COLO829 (cell line): ENCODE results near the gene PPP1R16B.
"Not testable (repeated sequence)": the region's sequence is repeated elsewhere in the genome, so short reads cannot be mapped to it uniquely, and the experiment has no call there.

Source experiments
- DNase-seq: peaks from one replicate; pipeline ENCODE4 v3.0.0; 2012; ENCODE audit warnings: low spot score

The PPP1R16B gene

DNA sequence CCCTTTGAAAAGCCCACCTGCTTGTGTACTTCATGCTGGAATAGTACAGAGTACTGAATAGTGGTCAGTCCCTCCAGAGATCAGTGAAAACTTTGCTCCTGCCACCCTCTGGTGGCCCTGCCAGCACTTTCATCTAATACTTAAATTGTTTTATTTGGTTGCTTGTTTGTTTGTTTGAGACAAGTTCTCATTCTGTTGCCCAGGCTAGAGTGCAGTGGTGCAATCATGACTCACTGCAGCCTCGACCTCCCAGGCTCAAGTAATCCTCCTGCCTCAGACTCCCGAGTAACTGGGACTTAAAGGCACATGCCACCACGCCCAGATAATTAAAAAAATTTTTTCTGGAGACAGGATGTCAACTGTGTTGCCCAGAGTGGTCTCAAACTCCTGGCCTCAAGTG is 129.8 kb downstream of the PPP1R16B start:
- DNase-seq = no peak

DNA sequence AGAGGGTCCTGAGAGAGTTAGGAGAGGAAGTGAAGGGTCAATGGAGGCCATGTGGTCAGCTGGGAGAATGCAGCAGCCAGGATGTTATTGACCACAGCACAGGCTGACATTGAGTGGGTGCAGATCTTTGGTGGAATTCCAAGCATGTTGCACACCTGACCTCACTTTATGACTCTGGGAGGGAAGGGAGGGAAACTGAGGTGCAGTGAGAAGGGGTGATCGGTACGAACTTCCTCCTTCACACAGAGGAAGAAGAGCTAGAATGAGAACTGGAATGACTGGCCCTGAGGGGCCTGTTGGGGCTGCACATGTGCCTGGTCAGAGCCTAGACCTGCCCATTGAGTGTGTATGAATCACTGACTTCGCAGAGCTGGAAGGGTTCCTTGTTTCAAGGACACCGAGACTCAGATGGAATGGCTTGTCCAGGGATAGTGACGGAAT is 130.5 kb downstream of the PPP1R16B start:
- no peak for DNase-seq

DNA sequence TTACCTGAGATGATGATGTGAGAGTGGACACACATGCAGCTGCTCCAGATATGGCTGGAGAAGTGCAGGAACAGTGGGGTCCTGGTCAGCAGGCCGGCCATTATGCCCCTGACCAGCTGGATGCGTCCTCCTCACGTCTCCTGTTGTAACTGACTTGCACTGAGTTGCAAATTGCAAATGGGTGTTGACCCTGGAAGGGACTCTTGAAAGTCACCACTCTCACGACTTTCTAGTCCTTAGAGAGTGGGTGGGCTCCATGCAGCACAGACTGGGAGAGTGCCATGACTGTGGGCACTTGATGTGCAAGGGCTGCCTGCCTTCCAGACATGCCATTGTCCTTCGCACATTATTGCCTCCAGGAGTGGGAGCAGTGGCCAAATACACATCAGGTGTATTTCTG is 131.5 kb downstream of the PPP1R16B start:
- no peak for DNase-seq

DNA sequence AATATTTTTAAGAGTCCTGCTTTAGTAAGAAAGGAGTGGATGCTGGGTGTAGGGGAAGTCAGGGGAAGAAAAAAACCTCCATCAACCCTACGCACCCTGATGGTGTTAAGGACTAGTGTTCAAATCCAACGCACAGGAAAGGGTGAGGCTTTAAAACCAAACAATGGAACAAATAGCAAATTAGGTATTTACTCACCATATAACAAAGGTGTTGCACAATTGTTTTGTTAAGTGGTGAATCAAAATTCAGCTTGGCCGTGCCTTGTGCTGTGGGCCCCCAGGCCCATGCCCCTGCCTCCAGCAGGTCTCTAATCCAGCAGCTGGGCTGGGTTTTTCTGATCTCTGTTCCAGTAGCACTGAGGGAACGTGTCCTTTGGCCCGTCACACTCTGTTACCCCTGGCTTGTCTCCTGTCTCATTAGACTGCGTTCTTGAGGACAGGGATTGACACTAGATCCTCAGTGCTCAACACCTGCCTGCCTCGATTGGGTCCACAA is 132.5 kb downstream of the PPP1R16B start:
- DNase-seq = no peak

- DNase-seq = no peak
These were observed 134.2 kb downstream of the PPP1R16B start for GRCh38 chr20:38939686-38940085.

GRCh38 chr20:38940644-38941043 is 135.1 kb downstream of the PPP1R16B start:
- no peak for DNase-seq

GRCh38 chr20:38941726-38942389 is 136.4 kb downstream of the PPP1R16B start:
- no peak for DNase-seq

- no peak for DNase-seq
These were observed 139.5 kb downstream of the PPP1R16B start for GRCh38 chr20:38945012-38945411.

GRCh38 chr20:38946836-38947235 is 141.3 kb downstream of the PPP1R16B start:
- no peak for DNase-seq

- DNase-seq = no peak
These were observed 142.4 kb downstream of the PPP1R16B start for GRCh38 chr20:38947931-38948362.

DNA sequence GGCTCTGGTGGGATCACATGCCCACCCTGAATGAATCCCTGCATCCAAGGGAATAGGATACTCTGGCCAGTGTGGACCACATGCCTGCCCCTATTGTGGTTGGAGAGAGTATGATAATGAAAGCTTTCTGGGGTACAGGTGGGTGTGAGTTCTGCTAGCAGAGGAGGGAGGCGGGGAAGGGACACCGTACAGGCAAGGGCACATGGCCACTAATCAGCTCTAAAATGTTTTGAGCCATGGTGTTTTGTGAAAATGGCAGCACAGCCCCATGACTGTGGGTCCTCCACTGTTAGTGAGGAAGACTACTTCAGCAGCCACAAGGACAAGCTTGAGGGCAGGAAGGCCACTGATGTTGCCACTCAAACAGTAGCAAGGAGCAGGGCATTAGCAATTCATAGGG is 144.8 kb downstream of the PPP1R16B start:
- DNase-seq = no peak

DNA sequence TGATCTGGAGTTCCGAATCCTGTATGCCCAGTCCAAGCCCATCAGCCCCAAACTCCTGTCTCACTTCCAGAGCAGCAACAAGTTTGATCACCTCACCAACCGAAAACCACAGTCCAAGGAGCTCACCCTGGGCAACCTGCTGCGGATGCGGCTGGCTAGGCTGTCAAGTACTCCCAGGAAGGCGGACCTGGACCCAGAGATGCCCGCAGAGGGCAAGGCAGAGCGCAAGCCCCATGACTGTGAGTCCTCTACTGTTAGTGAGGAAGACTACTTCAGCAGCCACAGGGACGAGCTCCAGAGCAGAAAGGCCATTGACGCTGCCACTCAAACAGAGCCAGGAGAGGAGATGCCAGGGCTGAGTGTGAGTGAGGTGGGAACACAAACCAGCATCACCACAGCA is 146.1 kb downstream of the PPP1R16B start:
- DNase-seq = no peak

- no peak for DNase-seq
These were observed 146.7 kb downstream of the PPP1R16B start for GRCh38 chr20:38952153-38952552.

- DNase-seq = no peak
These were observed 148.3 kb downstream of the PPP1R16B start for GRCh38 chr20:38953630-38954340.

GRCh38 chr20:38957235-38957876 is 151.9 kb downstream of the PPP1R16B start:
- DNase-seq = no peak

DNA sequence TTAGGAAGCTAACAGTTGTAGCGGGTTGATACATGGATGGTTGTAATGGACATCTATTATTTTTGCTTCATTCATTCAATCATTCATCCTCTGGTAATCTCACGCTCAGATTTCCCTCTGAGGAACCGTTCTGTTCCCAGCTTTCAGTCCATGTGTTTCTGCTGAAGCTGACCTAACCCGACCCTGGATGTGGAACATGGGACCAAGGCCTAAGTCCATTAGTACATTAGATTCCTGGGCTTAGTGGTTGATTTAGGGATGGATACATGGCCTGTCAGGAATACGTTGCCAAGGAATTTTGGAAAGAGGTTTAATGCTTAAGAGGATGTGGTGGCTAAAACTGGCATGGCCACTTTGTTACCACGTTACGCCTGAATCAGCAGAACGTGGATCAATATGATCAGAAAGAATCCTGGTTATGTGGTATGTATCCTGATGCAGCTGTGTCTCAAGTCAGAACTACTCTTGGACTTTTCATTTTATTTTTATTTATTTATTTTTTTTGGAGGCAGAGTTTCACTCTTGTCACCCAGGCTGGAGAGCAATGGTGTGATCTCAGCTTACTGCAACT is 152.5 kb downstream of the PPP1R16B start:
- DNase-seq = no peak

DNA sequence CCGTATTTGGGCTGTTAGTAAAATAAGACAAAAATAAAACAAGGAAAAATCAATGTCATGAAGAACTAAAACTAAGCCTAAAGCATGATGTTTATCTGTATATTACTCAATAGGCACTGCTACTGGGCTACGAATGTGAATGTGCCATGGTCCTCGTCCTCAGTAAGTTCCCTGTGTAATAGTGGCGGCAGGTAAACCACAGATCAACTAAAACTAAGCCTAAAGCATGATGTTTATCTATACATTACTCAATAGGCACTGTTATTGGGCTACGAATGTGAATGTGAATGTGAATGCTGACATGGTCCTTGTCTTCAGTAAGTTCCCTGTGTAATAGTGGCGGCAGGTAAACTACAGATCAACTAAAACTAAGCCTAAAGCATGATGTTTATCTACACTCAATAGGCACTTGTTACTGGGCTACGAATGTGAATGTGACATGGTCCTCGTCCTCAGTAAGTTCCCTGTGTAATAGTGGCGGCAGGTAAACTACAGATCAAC is 154.7 kb downstream of the PPP1R16B start:
- DNase-seq = not testable (repeated sequence)

DNA sequence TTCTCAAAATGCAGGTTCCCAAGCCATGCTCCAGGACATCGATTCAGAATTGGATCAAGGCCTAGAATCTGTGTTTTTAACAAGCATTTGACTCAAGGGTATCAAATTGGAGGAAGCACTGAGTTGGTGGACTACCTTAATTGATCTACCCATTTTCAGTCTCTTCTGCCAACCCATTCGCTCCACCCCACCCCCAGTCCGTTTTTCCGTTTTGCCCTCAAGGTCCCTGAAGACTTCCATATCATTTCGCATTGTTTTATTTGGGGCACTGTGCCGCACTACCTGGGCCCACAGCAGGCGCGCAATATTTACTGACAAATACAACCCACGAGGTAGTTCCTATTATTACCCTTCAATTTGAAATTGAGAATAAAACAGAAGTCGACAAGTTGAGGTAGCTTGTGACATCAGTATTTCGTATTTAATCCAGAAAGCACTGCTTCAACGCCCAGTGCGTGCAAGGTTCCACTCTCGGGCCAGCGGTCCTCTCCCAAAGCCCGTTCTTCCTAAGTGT is 156.1 kb downstream of the PPP1R16B start:
- DNase-seq = no peak

- DNase-seq = peak; percentile 97
These were observed 156.8 kb downstream of the PPP1R16B start, which contains the start of gene DHX35 for GRCh38 chr20:38962044-38962927. Gene DHX35 (plus strand): TSS chr20:38962344. CDS start chr20:38962368, 24 bp downstream.

DNA sequence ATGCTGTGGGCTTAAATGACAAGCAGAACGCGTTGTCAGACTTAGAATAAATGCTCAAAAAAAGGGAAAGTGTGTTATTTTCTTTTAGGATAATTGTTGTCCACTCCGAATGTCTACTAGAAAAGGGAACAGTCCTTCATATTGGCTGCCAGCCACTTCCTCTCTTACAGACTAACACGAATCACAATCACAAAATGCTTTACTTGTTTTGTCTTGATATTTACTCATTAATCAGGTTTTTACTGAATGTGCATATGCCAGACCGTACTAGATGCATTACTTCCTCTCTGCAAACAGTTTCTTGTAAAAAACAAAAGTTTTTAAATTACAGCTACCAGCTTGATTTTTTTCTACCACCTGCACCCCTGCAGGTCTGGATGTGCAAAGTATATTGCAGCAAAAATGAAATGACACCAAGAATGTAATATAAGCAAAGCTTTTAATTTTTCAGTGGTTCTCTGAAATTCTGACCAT is 157.5 kb downstream of the PPP1R16B start:
- DNase-seq = no peak

- DNase-seq = no peak
These were observed 158.2 kb downstream of the PPP1R16B start for GRCh38 chr20:38963745-38964144.
